ENCODE data around the gene VMO1.

The VMO1 gene

GRCh38 chr17:4815043-4815675 lies 29.0 kb upstream of the VMO1 start:
- Histone ChIP-seq H3K27me3 (ENCODE audit: insufficient read depth, poor library complexity, severe bottlenecking) (no peaks in the 10 kb centered on the region), H3K4me3 (replicated peaks; ENCODE audit: insufficient read depth, low read length) (no peak overlapping the region)

GRCh38 chr17:4812690-4813089 lies 26.5 kb upstream of the VMO1 start:
- DNase-seq (ENCODE audit: low read depth in 1 of 2, low spot score in 1 of 2): no peak
- Histone ChIP-seq H3K27ac (replicated peaks) (no peak overlapping the region), H3K27me3 (ENCODE audit: insufficient read depth, poor library complexity, severe bottlenecking) (peaks cover 2% of the 10 kb centered on the region), H3K4me3 (replicated peaks; ENCODE audit: insufficient read depth, low read length) (no peak overlapping the region)
- TF ChIP-seq SPI1 (IDR thresholded peaks at IDR 0.05; ENCODE audit: borderline replicate concordance, low read depth) (no peak), REST (IDR thresholded peaks at IDR 0.05; ENCODE audit: insufficient replicate concordance, low read depth) (no peak), GABPA (IDR thresholded peaks at IDR 0.05; ENCODE audit: low read depth) (no peak), CTCF (IDR thresholded peaks at IDR 0.05; ENCODE audit: insufficient read depth, low read length) (no peak), POLR2AphosphoS5 (IDR thresholded peaks at IDR 0.05; ENCODE audit: low read depth) (no peak)

More at GRCh38 chr17:4815043-4815675, 29.0 kb upstream of the VMO1 start:
- TF ChIP-seq CTCF (IDR thresholded peaks at IDR 0.05; ENCODE audit: insufficient read depth, low read length) (peak; percentile 9), SPI1 (IDR thresholded peaks at IDR 0.05; ENCODE audit: borderline replicate concordance, low read depth) (no peak)
- DNase-seq (ENCODE audit: low read depth in 1 of 2, low spot score in 1 of 2): no peak
- H3K27ac ChIP-seq (replicated peaks): no peak overlapping the region

GRCh38 chr17:4811471-4811870 lies 25.3 kb upstream of the VMO1 start:
- no peak for DNase-seq (ENCODE audit: low read depth in 1 of 2, low spot score in 1 of 2)
- H3K27ac ChIP-seq (replicated peaks): no peak overlapping the region

GRCh38 chr17:4810696-4811290 lies 24.6 kb upstream of the VMO1 start:
- H3K27ac ChIP-seq (replicated peaks): no peak overlapping the region
- no peak overlapping the region for H3K4me3 ChIP-seq (replicated peaks; ENCODE audit: insufficient read depth, low read length)
- TF ChIP-seq REST (IDR thresholded peaks at IDR 0.05; ENCODE audit: insufficient replicate concordance, low read depth) (no peak), SPI1 (IDR thresholded peaks at IDR 0.05; ENCODE audit: borderline replicate concordance, low read depth) (no peak), POLR2AphosphoS5 (IDR thresholded peaks at IDR 0.05; ENCODE audit: low read depth) (no peak), CTCF (IDR thresholded peaks at IDR 0.05; ENCODE audit: insufficient read depth, low read length) (no peak), GABPA (IDR thresholded peaks at IDR 0.05; ENCODE audit: low read depth) (no peak)
- peaks cover 8% of the 10 kb centered on the region for H3K27me3 ChIP-seq (ENCODE audit: insufficient read depth, poor library complexity, severe bottlenecking)
- DNase-seq (ENCODE audit: low read depth in 1 of 2, low spot score in 1 of 2): no peak

More at GRCh38 chr17:4811471-4811870, 25.3 kb upstream of the VMO1 start:
- TF ChIP-seq SPI1 (IDR thresholded peaks at IDR 0.05; ENCODE audit: borderline replicate concordance, low read depth) (no peak), POLR2AphosphoS5 (IDR thresholded peaks at IDR 0.05; ENCODE audit: low read depth) (no peak), CTCF (IDR thresholded peaks at IDR 0.05; ENCODE audit: insufficient read depth, low read length) (no peak), GABPA (IDR thresholded peaks at IDR 0.05; ENCODE audit: low read depth) (no peak)
- Histone ChIP-seq H3K4me3 (replicated peaks; ENCODE audit: insufficient read depth, low read length) (no peak overlapping the region), H3K27me3 (ENCODE audit: insufficient read depth, poor library complexity, severe bottlenecking) (peaks cover 3% of the 10 kb centered on the region)

Measured in HL-60 (cell line).